WERI-Rb-1 (cell line): ENCODE measurements around the gene CEP63.

Source experiments
- DNase-seq: peaks from one replicate; pipeline ENCODE4 v3.0.0-alpha.2; 2020
- H3K27ac ChIP-seq: fragments of 250-450 bp; sonication (Bioruptor Pico); 2 replicates; pipeline ENCODE4 v1.5.1; 2020; ENCODE audit warnings: mild to moderate bottlenecking, moderate library complexity
- H3K27me3 ChIP-seq: fragments of 250-450 bp; sonication (Bioruptor Pico); 2 replicates; pipeline ENCODE4 v1.5.1; 2021; ENCODE audit warnings: mild to moderate bottlenecking, low read depth, moderate library complexity; ENCODE audit not compliant: insufficient read depth, severe bottlenecking
- H3K36me3 ChIP-seq: fragments of 250-450 bp; sonication (Bioruptor Pico); 2 replicates; pipeline ENCODE4 v1.5.1; 2020; ENCODE audit warnings: mild to moderate bottlenecking, moderate library complexity
- H3K4me3 ChIP-seq: 2 replicates; pipeline ENCODE4 v1.5.1; 2011; ENCODE audit warnings: low read depth, mild to moderate bottlenecking, control low read depth, low read length
- H3K9me3 ChIP-seq: fragments of 250-450 bp; sonication (Bioruptor Pico); 2 replicates; pipeline ENCODE4 v1.5.1; 2021; ENCODE audit warnings: mild to moderate bottlenecking, moderate library complexity; ENCODE audit not compliant: severe bottlenecking
- TF ChIP-seq, protein P1 (sequence below): IDR thresholded peaks from 2 replicates; pipeline ENCODE4 v1.5.1; 2011; ENCODE audit warnings: low read depth, mild to moderate bottlenecking, control low read depth, inconsistent platforms, low read length

CEP63 gene

DNA sequence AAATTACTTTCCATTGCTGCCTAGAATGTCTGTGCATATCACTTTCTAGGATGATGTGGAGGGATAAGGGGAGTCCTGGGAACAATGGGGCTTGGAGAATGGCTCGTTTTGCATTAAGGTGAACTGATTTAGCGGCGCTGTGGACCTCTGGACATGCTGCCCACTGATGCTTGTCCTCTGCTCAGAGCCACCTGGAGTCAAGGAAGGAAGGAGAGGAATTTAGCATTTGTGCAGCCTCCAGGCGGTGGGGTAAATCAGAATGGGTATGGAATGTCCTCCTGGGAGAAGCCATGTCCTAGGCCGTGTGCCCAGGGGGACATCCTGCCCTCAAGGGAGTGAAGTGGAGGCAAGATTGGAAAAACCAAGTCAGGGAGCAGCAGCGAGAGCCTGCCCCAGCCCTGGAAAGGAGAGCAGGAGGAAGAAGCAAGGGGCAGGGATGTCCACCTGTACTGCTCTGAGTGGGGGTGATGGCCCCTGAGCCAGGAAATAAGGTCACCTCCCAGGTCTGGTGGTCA lies 127.2 kb downstream of the CEP63 start:
- Histone ChIP-seq H3K27me3 (no peaks in the 10 kb centered on the region), H3K9me3 (no peaks in the 10 kb centered on the region), H3K36me3 (no peaks in the 10 kb centered on the region), H3K27ac (no peak overlapping the region), H3K4me3 (no peak overlapping the region)
- no peak for DNase-seq
- TF ChIP-seq, protein P1, sequence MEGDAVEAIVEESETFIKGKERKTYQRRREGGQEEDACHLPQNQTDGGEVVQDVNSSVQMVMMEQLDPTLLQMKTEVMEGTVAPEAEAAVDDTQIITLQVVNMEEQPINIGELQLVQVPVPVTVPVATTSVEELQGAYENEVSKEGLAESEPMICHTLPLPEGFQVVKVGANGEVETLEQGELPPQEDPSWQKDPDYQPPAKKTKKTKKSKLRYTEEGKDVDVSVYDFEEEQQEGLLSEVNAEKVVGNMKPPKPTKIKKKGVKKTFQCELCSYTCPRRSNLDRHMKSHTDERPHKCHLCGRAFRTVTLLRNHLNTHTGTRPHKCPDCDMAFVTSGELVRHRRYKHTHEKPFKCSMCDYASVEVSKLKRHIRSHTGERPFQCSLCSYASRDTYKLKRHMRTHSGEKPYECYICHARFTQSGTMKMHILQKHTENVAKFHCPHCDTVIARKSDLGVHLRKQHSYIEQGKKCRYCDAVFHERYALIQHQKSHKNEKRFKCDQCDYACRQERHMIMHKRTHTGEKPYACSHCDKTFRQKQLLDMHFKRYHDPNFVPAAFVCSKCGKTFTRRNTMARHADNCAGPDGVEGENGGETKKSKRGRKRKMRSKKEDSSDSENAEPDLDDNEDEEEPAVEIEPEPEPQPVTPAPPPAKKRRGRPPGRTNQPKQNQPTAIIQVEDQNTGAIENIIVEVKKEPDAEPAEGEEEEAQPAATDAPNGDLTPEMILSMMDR = no peak

DNA sequence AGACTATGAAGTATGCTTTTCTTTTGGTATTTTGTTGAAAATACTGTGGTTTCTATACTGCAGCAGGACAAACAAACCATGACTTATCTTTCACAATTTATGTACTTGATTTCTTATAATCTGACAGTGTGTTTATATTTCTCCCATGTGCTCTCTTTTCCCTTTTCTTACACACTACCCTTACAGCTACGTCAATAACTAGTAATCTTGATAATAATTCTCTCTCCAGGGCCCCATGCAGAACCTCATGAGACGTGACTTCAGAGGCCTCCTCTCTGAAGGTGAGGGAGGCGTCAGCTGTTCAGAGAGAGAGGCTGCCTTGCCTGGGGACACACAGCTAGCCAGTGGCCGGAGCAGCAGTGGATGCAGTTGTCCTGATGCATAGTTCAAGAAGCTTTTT lies 129.1 kb downstream of the CEP63 start:
- Histone ChIP-seq H3K27ac (no peak overlapping the region), H3K36me3 (no peaks in the 10 kb centered on the region), H3K9me3 (no peaks in the 10 kb centered on the region), H3K4me3 (no peak overlapping the region), H3K27me3 (no peaks in the 10 kb centered on the region)
- TF ChIP-seq, protein P1 = no peak
- no peak for DNase-seq

DNA sequence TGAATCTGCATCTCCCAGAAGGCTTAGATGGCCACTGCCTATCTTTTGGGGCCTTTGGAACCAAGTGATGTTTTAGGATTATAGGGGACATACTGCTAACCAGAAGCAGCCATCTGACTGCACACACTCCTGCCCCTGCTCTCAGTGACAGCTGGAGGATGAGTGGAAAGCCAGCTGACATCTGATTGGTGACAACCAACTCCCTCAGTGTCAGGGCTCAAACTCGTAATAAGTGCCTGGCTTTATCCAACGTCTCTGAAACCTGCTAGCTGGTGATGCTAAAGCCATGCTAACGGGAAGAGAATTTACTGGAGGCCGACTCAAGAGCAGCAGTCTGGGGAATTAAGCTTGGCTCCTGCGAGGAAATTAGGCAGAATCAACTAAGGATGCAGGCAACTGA lies 129.9 kb downstream of the CEP63 start:
- Histone ChIP-seq H3K36me3 (no peaks in the 10 kb centered on the region), H3K27me3 (no peaks in the 10 kb centered on the region), H3K9me3 (no peaks in the 10 kb centered on the region), H3K27ac (no peak overlapping the region), H3K4me3 (no peak overlapping the region)
- TF ChIP-seq, protein P1 = no peak
- DNase-seq = no peak

DNA sequence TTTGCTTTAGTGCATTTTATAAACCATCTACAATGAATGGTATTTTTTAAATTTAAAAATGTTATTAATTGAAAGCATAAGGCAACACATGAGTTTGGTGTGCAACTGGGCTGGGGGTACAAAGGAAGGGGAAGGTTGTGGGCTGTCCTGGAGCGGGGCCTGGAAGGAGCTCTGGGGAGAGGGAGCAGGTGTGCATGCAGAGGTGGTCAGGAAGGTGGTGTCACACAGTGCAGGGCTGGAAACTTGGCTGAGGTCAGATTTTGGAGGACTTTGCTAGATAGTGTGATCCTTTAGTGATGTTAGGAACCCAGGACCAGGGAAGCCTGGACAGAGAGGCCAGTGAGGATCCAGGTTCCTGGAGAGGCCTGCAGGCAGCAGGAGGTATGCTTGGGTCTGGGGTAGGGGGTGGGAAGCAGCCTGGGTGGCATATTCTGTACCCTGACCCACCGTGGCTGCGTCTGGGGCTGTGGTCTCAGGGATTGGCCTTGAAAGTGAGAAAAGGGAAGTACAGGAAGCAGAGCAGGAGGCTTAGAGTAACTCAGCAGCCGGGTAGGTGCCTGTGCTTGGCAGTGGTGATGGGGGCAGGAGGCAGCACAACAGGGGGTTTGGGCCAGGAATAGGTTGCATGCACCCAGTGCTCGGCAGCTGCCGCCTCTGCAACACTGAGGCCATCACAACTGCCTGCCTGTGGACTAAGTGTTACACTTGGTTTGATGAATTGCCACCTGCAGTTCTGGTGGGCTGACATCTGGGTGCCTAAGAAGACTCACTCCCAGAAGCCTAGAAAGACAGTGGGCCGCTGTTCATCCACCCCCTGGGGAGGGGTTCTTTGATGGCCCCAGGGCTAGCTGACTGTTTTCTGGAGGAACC lies 132.0 kb downstream of the CEP63 start:
- DNase-seq = no peak
- Histone ChIP-seq H3K4me3 (no peak overlapping the region), H3K27ac (no peak overlapping the region), H3K27me3 (no peaks in the 10 kb centered on the region), H3K9me3 (no peaks in the 10 kb centered on the region), H3K36me3 (no peaks in the 10 kb centered on the region)
- TF ChIP-seq, protein P1 = no peak

DNA sequence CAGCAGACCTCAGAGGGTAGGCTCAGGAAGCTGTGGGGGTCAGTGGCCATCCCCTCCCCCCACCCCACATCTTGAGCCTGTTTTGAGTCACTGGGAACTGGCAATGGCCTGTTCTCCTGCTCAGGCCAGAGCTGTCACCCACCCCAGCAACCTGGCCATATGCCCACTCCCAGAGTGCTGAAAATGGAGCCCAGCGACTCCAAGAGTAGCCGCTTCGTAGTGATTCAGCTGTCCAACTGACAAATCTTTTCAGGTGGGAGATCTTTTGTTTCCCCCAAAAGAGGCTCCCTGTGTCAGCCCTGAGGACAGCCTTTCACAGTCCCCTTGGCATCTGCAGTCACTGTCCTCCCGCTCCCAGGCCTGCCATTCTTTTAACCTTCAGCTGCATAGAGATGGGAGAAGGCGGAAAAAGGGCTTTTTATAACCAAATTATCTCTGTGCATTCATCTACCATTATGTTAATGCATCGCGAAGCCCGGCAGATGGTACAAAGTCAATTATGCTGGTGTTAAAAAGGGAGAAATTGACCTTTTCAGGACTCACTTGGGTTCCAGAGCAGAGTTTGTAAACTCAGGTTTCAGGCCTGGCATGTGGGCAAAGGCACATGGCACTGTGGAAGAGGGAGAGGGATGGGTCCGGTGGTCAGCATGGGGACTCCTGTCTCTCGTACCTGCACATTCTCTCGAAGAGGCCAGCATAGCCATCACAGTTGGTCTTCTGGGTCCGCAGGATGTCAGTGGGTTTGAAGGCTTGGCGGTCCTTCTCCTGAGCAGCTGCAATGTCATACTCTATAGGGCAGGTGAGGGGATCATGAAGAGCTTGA lies 132.8 kb downstream of the CEP63 start:
- H3K27ac ChIP-seq = no peak overlapping the region
- DNase-seq = no peak
- H3K4me3 ChIP-seq = no peak overlapping the region
- H3K9me3 ChIP-seq = no peaks in the 10 kb centered on the region
- H3K36me3 ChIP-seq = no peaks in the 10 kb centered on the region
- H3K27me3 ChIP-seq = no peaks in the 10 kb centered on the region
- TF ChIP-seq, protein P1 = no peak
